ENCODE measurements around the gene R3HCC1L.

DNA sequence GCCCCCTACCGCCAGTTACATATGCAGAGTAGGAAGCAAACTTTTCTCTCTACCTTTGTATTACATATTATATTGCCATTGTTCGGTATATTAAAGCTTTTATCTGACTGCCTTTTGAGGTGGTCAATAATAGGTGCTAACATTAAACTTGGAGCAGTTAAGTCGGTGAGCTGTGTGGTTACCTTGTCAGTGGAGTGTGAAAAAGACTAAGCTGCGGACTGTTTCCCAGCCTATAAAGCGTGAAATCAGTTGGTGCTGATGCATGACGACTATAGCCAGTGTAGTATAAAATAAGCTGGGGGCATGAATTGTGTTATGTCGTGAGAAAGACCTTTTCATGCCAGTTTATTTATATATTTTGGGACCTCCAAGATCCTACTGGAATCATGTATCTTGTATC is 33.7 kb downstream of the R3HCC1L start:
- TF ChIP-seq EZH2 (IDR thresholded peaks at IDR 0.05; ENCODE audit: borderline replicate concordance) (no peak), EZH2phosphoT487 (IDR thresholded peaks at IDR 0.05; ENCODE audit: low read depth, severe bottlenecking, unreplicated experiment) (no peak)
- TF ChIP-seq, protein P1, sequence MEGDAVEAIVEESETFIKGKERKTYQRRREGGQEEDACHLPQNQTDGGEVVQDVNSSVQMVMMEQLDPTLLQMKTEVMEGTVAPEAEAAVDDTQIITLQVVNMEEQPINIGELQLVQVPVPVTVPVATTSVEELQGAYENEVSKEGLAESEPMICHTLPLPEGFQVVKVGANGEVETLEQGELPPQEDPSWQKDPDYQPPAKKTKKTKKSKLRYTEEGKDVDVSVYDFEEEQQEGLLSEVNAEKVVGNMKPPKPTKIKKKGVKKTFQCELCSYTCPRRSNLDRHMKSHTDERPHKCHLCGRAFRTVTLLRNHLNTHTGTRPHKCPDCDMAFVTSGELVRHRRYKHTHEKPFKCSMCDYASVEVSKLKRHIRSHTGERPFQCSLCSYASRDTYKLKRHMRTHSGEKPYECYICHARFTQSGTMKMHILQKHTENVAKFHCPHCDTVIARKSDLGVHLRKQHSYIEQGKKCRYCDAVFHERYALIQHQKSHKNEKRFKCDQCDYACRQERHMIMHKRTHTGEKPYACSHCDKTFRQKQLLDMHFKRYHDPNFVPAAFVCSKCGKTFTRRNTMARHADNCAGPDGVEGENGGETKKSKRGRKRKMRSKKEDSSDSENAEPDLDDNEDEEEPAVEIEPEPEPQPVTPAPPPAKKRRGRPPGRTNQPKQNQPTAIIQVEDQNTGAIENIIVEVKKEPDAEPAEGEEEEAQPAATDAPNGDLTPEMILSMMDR (IDR thresholded peaks at IDR 0.05; ENCODE audit: poor library complexity): no peak
